A549 (cell line): ENCODE measurements around the gene AMN. TPM values are rescaled to one million over a fixed set of nuclear protein-coding genes. Genes with fewer than 3 reads are reported as not detected.

Source experiments
- ATAC-seq, 2 experiments: fragments of 200-7000 bp in 1 of 2; fragments of >200 bp in 1 of 2; cut with Nextera tagmentation in 1 of 2; cut with Tn5 transposase in 1 of 2; 3 replicates each; pipeline versions ENCODE4 v1.8.0 to v1.9.1; 2018 to 2020; ENCODE audit warnings: mild to moderate bottlenecking in 1 of 2, moderate library complexity in 1 of 2
- CTCF ChIA-PET: fragments of 300-600 bp; sonication (Branson Sonifier 250); formaldehyde crosslinking; extraction: SDS; loops from one replicate; lab custom pipeline; 2021; ENCODE audit warnings: antibody characterized with exemption, inconsistent platforms; lab: Yijun Ruan, JAX
- POLR2A ChIA-PET: fragments of 350-600 bp; formaldehyde crosslinking; extraction: SDS; loops from one replicate; lab custom pipeline; 2021; ENCODE audit warnings: antibody characterized with exemption, inconsistent platforms; lab: Yijun Ruan, JAX
- DNase-seq, 2 experiments: peaks; one replicate each; pipeline versions ENCODE4 v3.0.0 to v3.0.0-alpha.2; 2011 to 2016; ENCODE audit warnings: low read depth in 1 of 2, low spot score in 1 of 2
- FAIRE-seq: peaks from 2 replicates; lab custom pipeline; 2011; peaks lifted over from hg19 to GRCh38; lab: Jason Lieb, UNC
- H3K27ac ChIP-seq, 2 experiments: fragments of >200 bp; sonication (Bioruptor Twin); formaldehyde crosslinking; 3 replicates each; pipeline ENCODE4 v1.5.1; 2016 to 2017
- H3K4me1 ChIP-seq: fragments of >200 bp; sonication (Bioruptor Twin); formaldehyde crosslinking; 3 replicates; pipeline ENCODE4 v1.6.1; 2016
- H3K4me2 ChIP-seq: fragments of >200 bp; sonication (Bioruptor Twin); formaldehyde crosslinking; 3 replicates; pipeline ENCODE4 v1.6.1; 2016
- H3K4me3 ChIP-seq: fragments of >200 bp; sonication (Bioruptor Twin); formaldehyde crosslinking; 3 replicates; pipeline ENCODE4 v1.5.1; 2016
- H3K9me3 ChIP-seq: fragments of >200 bp; sonication (Bioruptor Twin); formaldehyde crosslinking; 3 replicates; pipeline ENCODE4 v1.6.1; 2016
- BHLHE40 ChIP-seq: IDR thresholded peaks from 2 replicates; pipeline ENCODE4 v1.6.1; 2012; ENCODE audit warnings: low read depth, low read length, inconsistent platforms
- CBX2 ChIP-seq: fragments of 200-600 bp; sonication (generic); IDR thresholded peaks from 2 replicates; pipeline ENCODE4 v1.6.1; 2016; ENCODE audit warnings: low read depth, mild to moderate bottlenecking, borderline replicate concordance
- CHD2 ChIP-seq: fragments of 150-350 bp; IDR thresholded peaks from 2 replicates; pipeline ENCODE4 v1.6.1; 2014; ENCODE audit warnings: low read length; ENCODE audit not compliant: partially characterized antibody
- CHD4 ChIP-seq: fragments of 200-600 bp; sonication (generic); IDR thresholded peaks from 2 replicates; pipeline ENCODE4 v1.6.1; 2016; ENCODE audit warnings: antibody characterized with exemption, mild to moderate bottlenecking, borderline replicate concordance
- EHMT2 ChIP-seq: fragments of 200-600 bp; sonication (generic); IDR thresholded peaks from 2 replicates; pipeline ENCODE4 v1.6.1; 2016; ENCODE audit warnings: antibody characterized with exemption, low read depth, mild to moderate bottlenecking, moderate library complexity
- FOSB ChIP-seq: fragments of 250-450 bp; sonication (Bioruptor Pico); IDR thresholded peaks from 2 replicates; pipeline ENCODE4 v1.5.0; 2020; ENCODE audit warnings: mild to moderate bottlenecking, moderate library complexity
- FOXS1 ChIP-seq: fragments of 250-450 bp; sonication (Bioruptor Pico); IDR thresholded peaks from 2 replicates; pipeline ENCODE4 v1.5.0; 2020; ENCODE audit warnings: mild to moderate bottlenecking, moderate library complexity
- GATA3 ChIP-seq: IDR thresholded peaks from 2 replicates; pipeline ENCODE4 v1.6.1; 2012; ENCODE audit warnings: borderline replicate concordance
- HDAC2 ChIP-seq: fragments of 200-600 bp; sonication (generic); IDR thresholded peaks from 2 replicates; pipeline ENCODE4 v1.6.1; 2016
- HEYL ChIP-seq: fragments of 250-450 bp; sonication (Bioruptor Pico); IDR thresholded peaks from 2 replicates; pipeline ENCODE4 v1.8.0; 2021; ENCODE audit warnings: mild to moderate bottlenecking, moderate library complexity
- HOXA7 ChIP-seq: fragments of 250-450 bp; sonication (Bioruptor Pico); IDR thresholded peaks from 2 replicates; pipeline ENCODE4 v1.5.0; 2020; ENCODE audit warnings: mild to moderate bottlenecking, moderate library complexity
- HOXB5 ChIP-seq: fragments of 250-450 bp; sonication (Bioruptor Pico); IDR thresholded peaks from 2 replicates; pipeline ENCODE4 v1.5.0; 2020; ENCODE audit warnings: mild to moderate bottlenecking, moderate library complexity
- KDM1A ChIP-seq: fragments of 200-600 bp; sonication (generic); IDR thresholded peaks from 2 replicates; pipeline ENCODE4 v1.6.1; 2016; ENCODE audit warnings: low read depth, mild to moderate bottlenecking
- KDM5A ChIP-seq: fragments of 200-600 bp; sonication (generic); IDR thresholded peaks from 2 replicates; pipeline ENCODE4 v1.6.1; 2016; ENCODE audit warnings: antibody characterized with exemption, mild to moderate bottlenecking
- MAFK ChIP-seq: fragments of 450-650 bp; IDR thresholded peaks from 2 replicates; pipeline ENCODE4 v1.6.1; 2014; ENCODE audit not compliant: partially characterized antibody
- NR3C1 ChIP-seq: fragments of >200 bp; sonication (Bioruptor Twin); formaldehyde crosslinking; IDR thresholded peaks from 3 replicates; pipeline ENCODE4 v1.6.1; 2017
- POLR2AphosphoS2 ChIP-seq: conservative IDR thresholded peaks from 2 replicates; pipeline ENCODE4 v1.6.1; 2012; ENCODE audit warnings: low read length, improper control_type of control experiment, inconsistent platforms
- RAD21 ChIP-seq, 2 experiments: fragments of >200 bp in 1 of 2; sonication (Bioruptor Twin) in 1 of 2; formaldehyde crosslinking in 1 of 2; IDR thresholded peaks in 1 of 2; conservative IDR thresholded peaks in 1 of 2; 2 replicates in 1 of 2; 3 replicates in 1 of 2; pipeline ENCODE4 v1.6.1; 2012 to 2018; ENCODE audit warnings: inconsistent platforms in 1 of 2
- RCOR1 ChIP-seq: fragments of 150-350 bp; IDR thresholded peaks from 2 replicates; pipeline ENCODE4 v1.6.1; 2014; ENCODE audit warnings: antibody characterized with exemption, low read length, low read depth
- RFX5 ChIP-seq: fragments of 450-650 bp; IDR thresholded peaks from 2 replicates; pipeline ENCODE4 v1.7.1; 2014; ENCODE audit warnings: antibody characterized with exemption, mild to moderate bottlenecking, moderate library complexity
- RNF2 ChIP-seq: fragments of 200-600 bp; sonication (generic); IDR thresholded peaks from 2 replicates; pipeline ENCODE4 v1.6.1; 2016; ENCODE audit warnings: low read depth, mild to moderate bottlenecking, antibody characterized with exemption, moderate library complexity, borderline replicate concordance
- TFCP2L1 ChIP-seq: fragments of 250-450 bp; sonication (Bioruptor Pico); IDR thresholded peaks from 2 replicates; pipeline ENCODE4 v1.5.0; 2021; ENCODE audit warnings: mild to moderate bottlenecking
- ZC3H11A ChIP-seq: fragments of 450-650 bp; IDR thresholded peaks from 2 replicates; pipeline ENCODE4 v1.6.1; 2014; ENCODE audit warnings: antibody characterized with exemption, mild to moderate bottlenecking
- ZNF302 ChIP-seq: fragments of 250-450 bp; sonication (Bioruptor Pico); IDR thresholded peaks from 2 replicates; pipeline ENCODE4 v1.9.0; 2021; ENCODE audit warnings: inconsistent platforms, mild to moderate bottlenecking, moderate library complexity
- WGBS: methylation state at CpG from one replicate; pipeline ENCODE4 v1.1.6; 2017; ENCODE audit errors: missing lambda C conversion rate; 5-methylcytosine and 5-hydroxymethylcytosine counted together
- polyA plus RNA-seq, 4 experiments: library from polyadenylated mRNA; depleted of rRNA in 3 of 4; stranded (reverse); fragments of >200 nt; fragmentation: RNase III in 1 of 4; extraction: RNeasy Plus Mini Kit Qiagen cat#74134 plus additional on column Dnase treatment in 1 of 4; gene quantifications; 2 replicates in 3 of 4; 3 replicates in 1 of 4; pipeline ENCODE4 v1.2.3, GENCODE V29; 2011 to 2017
- TF ChIP-seq, protein P1 (sequence below): IDR thresholded peaks from 2 replicates; pipeline ENCODE4 v1.6.1; 2012
- TF ChIP-seq, protein P2 (sequence below): fragments of >200 bp; sonication (Bioruptor Twin); formaldehyde crosslinking; IDR thresholded peaks from 2 replicates; pipeline ENCODE4 v1.6.1; 2016
- TF ChIP-seq, protein P3 (sequence below): IDR thresholded peaks from 2 replicates; pipeline ENCODE4 v1.6.1; 2012
- TF ChIP-seq, protein P4 (sequence below): IDR thresholded peaks from 2 replicates; pipeline ENCODE4 v1.6.1; 2012; ENCODE audit warnings: low read depth, borderline replicate concordance
- TF ChIP-seq, protein P5 (sequence below): fragments of >200 bp; sonication (Bioruptor Twin); formaldehyde crosslinking; IDR thresholded peaks from 3 replicates; pipeline ENCODE4 v1.5.1; 2016

AMN gene
- polyA plus RNA-seq, 2 of the 4 experiments (the other 2 are of a cell fraction), result 0.25 to 0.58 TPM

DNA sequence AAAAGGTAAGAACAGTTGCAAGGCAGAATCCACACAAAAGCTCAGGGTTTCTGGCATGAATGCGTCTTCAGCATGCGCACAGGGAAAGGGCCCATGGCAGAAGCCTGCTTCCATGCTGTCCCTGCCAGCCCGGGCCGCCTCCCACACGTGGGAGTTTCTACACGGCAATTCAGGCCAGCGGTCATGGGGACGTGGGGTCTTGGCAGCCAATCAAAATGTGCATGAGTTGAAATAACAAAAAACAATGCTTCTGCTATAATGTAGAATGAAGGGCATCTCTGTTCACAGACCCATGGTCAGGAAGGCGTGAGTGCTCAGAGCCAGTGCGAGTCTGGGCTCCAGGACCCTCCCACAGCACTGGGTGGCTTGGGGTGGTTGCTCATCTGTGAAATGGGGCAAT lies 28.6 kb downstream of the AMN start:
- TF ChIP-seq GATA3, result no peak
- no peak for TF ChIP-seq KDM5A
- no peak for TF ChIP-seq HEYL (CRISPR knock-in tag)
- no peak for TF ChIP-seq ZC3H11A
- no peak for TF ChIP-seq TFCP2L1 (CRISPR knock-in tag)
- no peak for TF ChIP-seq FOXS1 (CRISPR knock-in tag)
- no peak for TF ChIP-seq HDAC2
- TF ChIP-seq KDM1A, result no peak
- TF ChIP-seq CBX2, result no peak
- TF ChIP-seq, protein P1, sequence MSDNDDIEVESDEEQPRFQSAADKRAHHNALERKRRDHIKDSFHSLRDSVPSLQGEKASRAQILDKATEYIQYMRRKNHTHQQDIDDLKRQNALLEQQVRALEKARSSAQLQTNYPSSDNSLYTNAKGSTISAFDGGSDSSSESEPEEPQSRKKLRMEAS, result no peak
- TF ChIP-seq ZNF302 (CRISPR knock-in tag), result no peak
- no peak for TF ChIP-seq FOSB (CRISPR knock-in tag)
- POLR2A ChIA-PET, result no interaction called here
- DNase-seq (no peak), ATAC-seq (no peak), FAIRE-seq (no peak)
- Histone ChIP-seq H3K27ac (no peak overlapping the region), H3K4me3 (no peak overlapping the region), H3K4me1 (0 out of 3 replicates have a peak, but pooled peaks cover 8% of the 10 kb centered on the region), H3K4me2 (no peak overlapping the region), H3K9me3 (no peaks in the 10 kb centered on the region)
- CTCF ChIA-PET, result no interaction called here
- WGBS, result 93% methylated on average over 10 of the region's 10 CpGs

DNA sequence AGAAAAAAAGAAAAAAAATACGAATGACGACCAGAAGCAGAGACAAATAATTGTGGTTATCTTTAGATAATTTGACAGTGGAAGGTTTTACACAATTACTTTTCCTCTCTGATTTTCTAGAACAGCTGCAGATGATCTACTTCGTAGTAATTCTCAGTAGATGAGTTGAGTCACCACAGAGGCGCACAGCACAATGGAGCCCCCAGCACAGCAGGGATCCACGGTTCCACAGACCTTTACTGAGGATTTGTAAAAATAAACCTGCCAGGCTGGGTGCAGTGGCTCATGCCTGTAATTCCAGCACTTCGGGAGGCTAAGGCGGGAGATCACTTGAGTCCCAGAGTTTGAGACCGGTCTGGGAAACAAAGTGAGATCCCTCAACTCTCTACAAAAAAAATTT lies 29.3 kb downstream of the AMN start:
- ATAC-seq, result no peak
- Histone ChIP-seq H3K4me3 (no peak overlapping the region), H3K9me3 (no peaks in the 10 kb centered on the region), H3K27ac (no peak overlapping the region), H3K4me1 (0 out of 3 replicates have a peak, but pooled peaks cover 8% of the 10 kb centered on the region), H3K4me2 (no peak overlapping the region)
- ChIA-PET POLR2A (no interaction called here), CTCF (interaction anchor here (0.6 kb wide), 1 partner anchor 382 kb away, joined by 3 read pairs; the partner anchor contains the start of gene EIF5)
- TF ChIP-seq EHMT2 (no peak), CHD4 (no peak)
- TF ChIP-seq, protein P2, sequence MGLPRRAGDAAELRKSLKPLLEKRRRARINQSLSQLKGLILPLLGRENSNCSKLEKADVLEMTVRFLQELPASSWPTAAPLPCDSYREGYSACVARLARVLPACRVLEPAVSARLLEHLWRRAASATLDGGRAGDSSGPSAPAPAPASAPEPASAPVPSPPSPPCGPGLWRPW, result no peak
- WGBS, result 73% methylated on average over 8 of the region's 8 CpGs
- FAIRE-seq, result no peak
- no peak for DNase-seq

DNA sequence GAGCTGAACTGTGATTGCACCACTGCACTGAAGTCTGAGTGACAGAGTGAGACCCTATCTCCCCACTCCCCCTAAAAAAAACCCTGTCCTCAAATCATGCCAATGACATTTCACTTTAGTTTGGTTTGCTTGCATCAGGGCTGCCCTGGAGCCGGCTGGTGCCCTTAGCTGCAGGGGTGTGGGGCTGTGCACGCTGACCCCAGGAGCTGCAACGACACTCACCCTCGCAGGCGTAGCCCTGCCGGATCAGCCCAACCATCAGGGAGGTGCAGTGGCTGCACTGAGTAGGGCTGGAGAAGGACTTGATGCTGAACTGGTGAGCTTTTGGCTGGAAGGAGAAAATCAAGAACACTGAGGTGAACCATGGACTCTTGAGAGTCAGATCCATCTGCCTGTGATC lies 29.8 kb downstream of the AMN start:
- no peak overlapping the region for H3K4me3 ChIP-seq
- H3K4me1 ChIP-seq, result 0 out of 3 replicates have a peak, but pooled peaks cover 8% of the 10 kb centered on the region
- ATAC-seq, result no peak
- no peak overlapping the region for H3K27ac ChIP-seq
- TF ChIP-seq KDM5A (no peak), GATA3 (no peak), RCOR1 (no peak), TFCP2L1 (CRISPR knock-in tag) (no peak), RFX5 (no peak), NR3C1 (no peak)
- TF ChIP-seq, protein P3, sequence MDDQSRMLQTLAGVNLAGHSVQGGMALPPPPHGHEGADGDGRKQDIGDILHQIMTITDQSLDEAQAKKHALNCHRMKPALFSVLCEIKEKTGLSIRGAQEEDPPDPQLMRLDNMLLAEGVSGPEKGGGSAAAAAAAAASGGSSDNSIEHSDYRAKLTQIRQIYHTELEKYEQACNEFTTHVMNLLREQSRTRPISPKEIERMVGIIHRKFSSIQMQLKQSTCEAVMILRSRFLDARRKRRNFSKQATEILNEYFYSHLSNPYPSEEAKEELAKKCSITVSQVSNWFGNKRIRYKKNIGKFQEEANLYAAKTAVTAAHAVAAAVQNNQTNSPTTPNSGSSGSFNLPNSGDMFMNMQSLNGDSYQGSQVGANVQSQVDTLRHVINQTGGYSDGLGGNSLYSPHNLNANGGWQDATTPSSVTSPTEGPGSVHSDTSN, result no peak
- TF ChIP-seq, protein P4, sequence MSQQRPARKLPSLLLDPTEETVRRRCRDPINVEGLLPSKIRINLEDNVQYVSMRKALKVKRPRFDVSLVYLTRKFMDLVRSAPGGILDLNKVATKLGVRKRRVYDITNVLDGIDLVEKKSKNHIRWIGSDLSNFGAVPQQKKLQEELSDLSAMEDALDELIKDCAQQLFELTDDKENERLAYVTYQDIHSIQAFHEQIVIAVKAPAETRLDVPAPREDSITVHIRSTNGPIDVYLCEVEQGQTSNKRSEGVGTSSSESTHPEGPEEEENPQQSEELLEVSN, result no peak
- no peak for DNase-seq
- ChIA-PET POLR2A (no interaction called here), CTCF (interaction anchor here (0.6 kb wide), 1 partner anchor 382 kb away, joined by 3 read pairs; the partner anchor contains the start of gene EIF5)
- H3K4me2 ChIP-seq, result no peak overlapping the region
- no peaks in the 10 kb centered on the region for H3K9me3 ChIP-seq
- WGBS, result 90% methylated on average over 6 of the region's 6 CpGs
- FAIRE-seq, result no peak

DNA sequence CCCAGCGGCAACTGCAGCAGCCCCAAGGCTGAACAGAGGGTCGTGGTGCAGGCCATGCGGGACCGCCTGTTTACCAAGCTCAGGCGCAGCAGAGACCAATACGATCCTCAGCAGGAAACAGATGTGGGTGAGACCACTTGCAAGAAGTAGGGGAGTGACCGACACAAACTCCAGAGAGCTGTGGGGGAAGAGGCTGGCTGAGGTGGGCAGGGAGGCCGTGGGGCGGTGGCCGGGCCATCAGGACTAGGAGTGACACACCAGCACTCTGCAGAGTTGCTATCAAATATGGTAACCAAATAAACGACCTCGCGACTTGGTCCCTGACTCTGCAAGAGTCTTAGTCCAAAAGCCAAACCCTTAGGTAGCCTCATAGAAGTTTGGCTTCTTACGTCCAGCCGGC lies 30.6 kb downstream of the AMN start:
- FAIRE-seq, result no peak
- CTCF ChIA-PET, result no interaction called here
- WGBS, result 95% methylated on average over 15 of the region's 15 CpGs
- TF ChIP-seq, protein P2, result no peak
- no peak for TF ChIP-seq HOXA7
- TF ChIP-seq HOXB5 (CRISPR knock-in tag), result no peak
- no peak for TF ChIP-seq RCOR1
- TF ChIP-seq MAFK, result no peak
- TF ChIP-seq CHD2, result no peak
- TF ChIP-seq ZC3H11A, result no peak
- TF ChIP-seq RAD21 (conservative IDR thresholded peaks at IDR 0.05 in 1 of 2, IDR thresholded peaks at IDR 0.05 in 1 of 2), result no peak
- no peak for TF ChIP-seq POLR2AphosphoS2
- TF ChIP-seq RNF2, result no peak
- TF ChIP-seq, protein P5, sequence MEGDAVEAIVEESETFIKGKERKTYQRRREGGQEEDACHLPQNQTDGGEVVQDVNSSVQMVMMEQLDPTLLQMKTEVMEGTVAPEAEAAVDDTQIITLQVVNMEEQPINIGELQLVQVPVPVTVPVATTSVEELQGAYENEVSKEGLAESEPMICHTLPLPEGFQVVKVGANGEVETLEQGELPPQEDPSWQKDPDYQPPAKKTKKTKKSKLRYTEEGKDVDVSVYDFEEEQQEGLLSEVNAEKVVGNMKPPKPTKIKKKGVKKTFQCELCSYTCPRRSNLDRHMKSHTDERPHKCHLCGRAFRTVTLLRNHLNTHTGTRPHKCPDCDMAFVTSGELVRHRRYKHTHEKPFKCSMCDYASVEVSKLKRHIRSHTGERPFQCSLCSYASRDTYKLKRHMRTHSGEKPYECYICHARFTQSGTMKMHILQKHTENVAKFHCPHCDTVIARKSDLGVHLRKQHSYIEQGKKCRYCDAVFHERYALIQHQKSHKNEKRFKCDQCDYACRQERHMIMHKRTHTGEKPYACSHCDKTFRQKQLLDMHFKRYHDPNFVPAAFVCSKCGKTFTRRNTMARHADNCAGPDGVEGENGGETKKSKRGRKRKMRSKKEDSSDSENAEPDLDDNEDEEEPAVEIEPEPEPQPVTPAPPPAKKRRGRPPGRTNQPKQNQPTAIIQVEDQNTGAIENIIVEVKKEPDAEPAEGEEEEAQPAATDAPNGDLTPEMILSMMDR, result no peak
- no peak for TF ChIP-seq NR3C1
- TF ChIP-seq BHLHE40, result no peak

More for the DNA sequence above, 30.6 kb downstream of the AMN start:
- no peak for ATAC-seq
- H3K4me2 ChIP-seq, result no peak overlapping the region
- H3K27ac ChIP-seq, result no peak overlapping the region
- POLR2A ChIA-PET, result no interaction called here
- H3K4me3 ChIP-seq, result no peak overlapping the region
- DNase-seq, result no peak
- no peaks in the 10 kb centered on the region for H3K9me3 ChIP-seq
- H3K4me1 ChIP-seq, result 0 out of 3 replicates have a peak, but pooled peaks cover 8% of the 10 kb centered on the region
